Measurements from ENCODE around the gene PLIN1.

DNA sequence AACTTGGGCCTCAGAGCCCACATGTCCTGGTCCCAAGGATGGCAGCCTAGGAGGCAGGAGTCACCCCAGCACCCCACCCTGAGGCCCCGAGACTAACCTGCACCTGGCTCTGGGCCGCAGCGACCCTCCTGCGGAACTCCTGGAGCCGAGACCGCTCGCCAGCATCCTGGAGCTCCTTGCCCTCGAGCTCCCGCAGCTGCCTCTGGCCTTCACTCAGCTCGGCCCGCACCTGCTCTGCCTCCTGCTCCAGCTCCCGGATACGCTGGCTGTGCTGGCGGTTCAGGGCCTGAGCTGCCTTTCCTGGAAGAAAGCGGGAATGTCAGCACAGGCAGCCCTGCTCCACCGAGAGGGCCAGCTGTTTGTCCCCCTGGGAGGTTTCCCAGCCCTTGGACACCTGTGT is 37.1 kb downstream of the PLIN1 start:
- TF ChIP-seq RCOR1 (IDR thresholded peaks at IDR 0.05; ENCODE audit: insufficient replicate concordance, low read length), result no peak
- TF ChIP-seq BHLHE40 (IDR thresholded peaks at IDR 0.05; ENCODE audit: low read depth, low read length), result no peak
- TF ChIP-seq MXI1 (IDR thresholded peaks at IDR 0.05; ENCODE audit: borderline replicate concordance, low read depth, low read length), result no peak
- TF ChIP-seq, protein P1, sequence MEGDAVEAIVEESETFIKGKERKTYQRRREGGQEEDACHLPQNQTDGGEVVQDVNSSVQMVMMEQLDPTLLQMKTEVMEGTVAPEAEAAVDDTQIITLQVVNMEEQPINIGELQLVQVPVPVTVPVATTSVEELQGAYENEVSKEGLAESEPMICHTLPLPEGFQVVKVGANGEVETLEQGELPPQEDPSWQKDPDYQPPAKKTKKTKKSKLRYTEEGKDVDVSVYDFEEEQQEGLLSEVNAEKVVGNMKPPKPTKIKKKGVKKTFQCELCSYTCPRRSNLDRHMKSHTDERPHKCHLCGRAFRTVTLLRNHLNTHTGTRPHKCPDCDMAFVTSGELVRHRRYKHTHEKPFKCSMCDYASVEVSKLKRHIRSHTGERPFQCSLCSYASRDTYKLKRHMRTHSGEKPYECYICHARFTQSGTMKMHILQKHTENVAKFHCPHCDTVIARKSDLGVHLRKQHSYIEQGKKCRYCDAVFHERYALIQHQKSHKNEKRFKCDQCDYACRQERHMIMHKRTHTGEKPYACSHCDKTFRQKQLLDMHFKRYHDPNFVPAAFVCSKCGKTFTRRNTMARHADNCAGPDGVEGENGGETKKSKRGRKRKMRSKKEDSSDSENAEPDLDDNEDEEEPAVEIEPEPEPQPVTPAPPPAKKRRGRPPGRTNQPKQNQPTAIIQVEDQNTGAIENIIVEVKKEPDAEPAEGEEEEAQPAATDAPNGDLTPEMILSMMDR (conservative IDR thresholded peaks at IDR 0.05; ENCODE audit: low read depth, low read length), result no peak
- no peak for TF ChIP-seq CEBPB (IDR thresholded peaks at IDR 0.05; ENCODE audit: low read depth, low read length)
- no peak for TF ChIP-seq POLR2A (IDR thresholded peaks at IDR 0.05; ENCODE audit: low read depth, low read length)
- TF ChIP-seq SMC3 (IDR thresholded peaks at IDR 0.05; ENCODE audit: low read depth, low read length), result no peak
- TF ChIP-seq RFX5 (IDR thresholded peaks at IDR 0.05; ENCODE audit: low read depth, low read length), result no peak
- TF ChIP-seq NFE2L2 (IDR thresholded peaks at IDR 0.05; ENCODE audit: low read depth, low read length), result no peak
- TF ChIP-seq, protein P2, sequence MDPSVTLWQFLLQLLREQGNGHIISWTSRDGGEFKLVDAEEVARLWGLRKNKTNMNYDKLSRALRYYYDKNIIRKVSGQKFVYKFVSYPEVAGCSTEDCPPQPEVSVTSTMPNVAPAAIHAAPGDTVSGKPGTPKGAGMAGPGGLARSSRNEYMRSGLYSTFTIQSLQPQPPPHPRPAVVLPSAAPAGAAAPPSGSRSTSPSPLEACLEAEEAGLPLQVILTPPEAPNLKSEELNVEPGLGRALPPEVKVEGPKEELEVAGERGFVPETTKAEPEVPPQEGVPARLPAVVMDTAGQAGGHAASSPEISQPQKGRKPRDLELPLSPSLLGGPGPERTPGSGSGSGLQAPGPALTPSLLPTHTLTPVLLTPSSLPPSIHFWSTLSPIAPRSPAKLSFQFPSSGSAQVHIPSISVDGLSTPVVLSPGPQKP (IDR thresholded peaks at IDR 0.05; ENCODE audit: borderline replicate concordance, low read depth, low read length), result no peak

Data from IMR-90 (cell line).